Heart right ventricle (tissue), 16 donors: ENCODE measurements around the gene SHISAL1. TPM values are rescaled to one million over a fixed set of nuclear protein-coding genes. Genes with fewer than 3 reads are reported as not detected.
A peak's percentile ranks its signal among the peaks of the same experiment; 100 is the strongest.

Experiments
- ATAC-seq, 8 donors: fragments of 200-7000 bp; cut with Tn5 transposase; one replicate each; pipeline ENCODE4 v1.9.1; 2020; ENCODE audit warnings: mild to moderate bottlenecking in 8 of 8, moderate library complexity in 8 of 8, moderate number of reproducible peaks in 1 of 8
- DNase-seq, 2 donors: peaks; one replicate each; pipeline ENCODE4 v3.0.0-alpha.2; 2020
- H3K27ac ChIP-seq, 10 donors: fragments of 200-600 bp; sonication (generic) in 2 of 10; one replicate each; pipeline versions ENCODE4 v1.5.0 to v1.8.0; 2020 to 2022; ENCODE audit warnings: mild to moderate bottlenecking in 3 of 10
- H3K27me3 ChIP-seq, 7 donors: fragments of 200-600 bp; one replicate each; pipeline ENCODE4 v1.8.0; 2021 to 2022; ENCODE audit warnings: mild to moderate bottlenecking in 2 of 7
- H3K36me3 ChIP-seq, 9 donors: fragments of 200-600 bp; sonication (generic) in 1 of 9; one replicate each; pipeline versions ENCODE4 v1.5.0 to v1.8.0; 2020 to 2022; ENCODE audit warnings: mild to moderate bottlenecking in 2 of 9
- H3K4me1 ChIP-seq, 9 donors: fragments of 200-600 bp; sonication (generic) in 1 of 9; one replicate each; pipeline versions ENCODE4 v1.5.0 to v1.8.0; 2020 to 2022; ENCODE audit warnings: mild to moderate bottlenecking in 4 of 9
- H3K4me3 ChIP-seq, 10 donors: fragments of 200-600 bp; sonication (generic) in 2 of 10; one replicate each; pipeline versions ENCODE4 v1.5.0 to v1.8.0; 2020 to 2022; ENCODE audit warnings: mild to moderate bottlenecking in 7 of 10, moderate library complexity in 2 of 10
- H3K9me3 ChIP-seq, 11 donors: fragments of 200-600 bp in 10 of 11; sonication (generic) in 2 of 11; one replicate each; pipeline versions ENCODE4 v1.5.0 to v1.8.0; 2013 to 2022; ENCODE audit warnings: mild to moderate bottlenecking in 2 of 11, control low read depth in 1 of 11, moderate library complexity in 1 of 11
- WGBS, 2 donors: extraction: QIAGEN DNeasy Blood & Tissue Kit; methylation state at CpG; one replicate each; pipeline ENCODE4 v1.1.7; 2013; ENCODE audit warnings: inconsistent platforms in 1 of 2; 5-methylcytosine and 5-hydroxymethylcytosine counted together
- intact Hi-C, 10 donors: fragments of 100-400 bp; cut with DNase I; formaldehyde crosslinking; loops; one replicate each; pipeline versions ENCODE4 v1.11.1 to v1.14.2; 2022
- polyA plus RNA-seq, 2 donors: library from polyadenylated mRNA; stranded (reverse); fragments of 200-250 nt; gene quantifications; one replicate each; pipeline ENCODE4 v1.2.3, GENCODE V29; 2013
- total RNA-seq, 10 donors: library from RNA; stranded (reverse); fragmentation: NEBNext Ultra II Directional in 3 of 10; extraction: Animal tissue kit (Norgen Biotek cat#: 25700) in 3 of 10; gene quantifications; one replicate each; pipeline versions ENCODE4 v1.2.1 to v1.2.4, GENCODE V29; 2021 to 2023
- TF ChIP-seq, protein P1 (sequence below), 9 donors: fragments of 200-600 bp; sonication (generic) in 2 of 9; IDR thresholded peaks; one replicate each; pipeline versions ENCODE4 v1.5.0 to v1.8.0; 2021 to 2022; ENCODE audit warnings: antibody characterized with exemption in 9 of 9, mild to moderate bottlenecking in 5 of 9, moderate library complexity in 1 of 9
- donor health status: Arrhythmogenic right ventricular cardiomyopathy.
- donor health status: ischemic (EF 13 %, LVEDD 7.1; RV severe dilation, severe dysfunction).
- donor health status: healthy with polysubstance abuse.
- donor health status: DM: no; HTN: yes; CAD: no.
- donor health status: DM: no; HTN: no; CAD: no.
- donor health status: ischemic (EF 25% LVEDD 6.9; RV normal size, moderate dysfunction).
- donor health status: ischemic (EF 25% LVEDD 5.7; RV mildly dilated, moderate dysfunction).
- donor health status: healthy.
- donor health status: DM: yes; HTN: yes; CAD: no.
- donor health status: Ischemic cardiomyopathy.
- donor health status: ischemic (EF 35%, LVEDD 5.7; RV mildly dilated, moderate dysfunction).
- donor health status: nonischemic (EF 11% LVEDD 7.7; RV severe dilation, severe dysfunction).
- donor health status: DM: yes; HTN: yes; CAD: no.
- donor health status: PGD.
- donor health status: ischemic (EF 29% LVEDD 5.4; RV normal size, mild dysfunction).
- donor health status: nonischemic (EF 23%, LVEDD 6.1; RV moderate dilation, normal function).

SHISAL1 gene
- total and polyA plus RNA-seq, 12 donors = 0.15 to 1.7 (median 0.63) TPM

DNA sequence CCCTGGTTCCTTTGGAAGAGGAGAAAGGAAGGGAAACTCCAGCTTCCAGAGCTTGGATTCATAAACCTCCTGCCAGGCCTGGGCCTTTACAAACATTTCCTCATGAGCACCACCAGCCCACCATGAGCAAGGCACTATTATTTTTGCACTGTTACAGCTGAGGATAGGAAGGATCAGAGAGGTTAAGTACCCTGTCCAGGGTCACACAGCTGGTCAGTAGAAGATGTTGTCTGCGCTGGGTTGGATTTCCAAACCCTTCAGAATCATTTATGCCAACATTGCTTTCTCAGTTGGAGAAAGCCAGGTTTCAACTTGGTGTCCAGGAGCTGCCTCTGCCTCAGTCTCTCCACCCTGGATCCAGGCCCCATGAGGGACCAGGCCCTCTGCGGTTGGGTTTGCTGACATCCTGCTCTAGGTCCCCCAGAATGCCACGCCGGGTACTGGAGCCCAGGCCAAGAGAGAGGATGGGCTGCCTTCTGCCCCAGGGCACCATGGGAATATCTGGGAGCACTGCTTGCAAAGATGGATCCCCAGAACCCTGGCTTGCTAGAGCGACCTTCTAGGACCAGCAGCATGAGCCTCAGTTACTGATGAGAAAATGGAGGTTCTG is 29.7 kb upstream of the SHISAL1 start:
- TF ChIP-seq, protein P1, sequence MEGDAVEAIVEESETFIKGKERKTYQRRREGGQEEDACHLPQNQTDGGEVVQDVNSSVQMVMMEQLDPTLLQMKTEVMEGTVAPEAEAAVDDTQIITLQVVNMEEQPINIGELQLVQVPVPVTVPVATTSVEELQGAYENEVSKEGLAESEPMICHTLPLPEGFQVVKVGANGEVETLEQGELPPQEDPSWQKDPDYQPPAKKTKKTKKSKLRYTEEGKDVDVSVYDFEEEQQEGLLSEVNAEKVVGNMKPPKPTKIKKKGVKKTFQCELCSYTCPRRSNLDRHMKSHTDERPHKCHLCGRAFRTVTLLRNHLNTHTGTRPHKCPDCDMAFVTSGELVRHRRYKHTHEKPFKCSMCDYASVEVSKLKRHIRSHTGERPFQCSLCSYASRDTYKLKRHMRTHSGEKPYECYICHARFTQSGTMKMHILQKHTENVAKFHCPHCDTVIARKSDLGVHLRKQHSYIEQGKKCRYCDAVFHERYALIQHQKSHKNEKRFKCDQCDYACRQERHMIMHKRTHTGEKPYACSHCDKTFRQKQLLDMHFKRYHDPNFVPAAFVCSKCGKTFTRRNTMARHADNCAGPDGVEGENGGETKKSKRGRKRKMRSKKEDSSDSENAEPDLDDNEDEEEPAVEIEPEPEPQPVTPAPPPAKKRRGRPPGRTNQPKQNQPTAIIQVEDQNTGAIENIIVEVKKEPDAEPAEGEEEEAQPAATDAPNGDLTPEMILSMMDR (IDR thresholded peaks at IDR 0.05) = no peak
- intact Hi-C loops = no loop called here
- peaks cover 0 to 22% (median 4%) of the 10 kb centered on the region in 9 donors for H3K4me1 ChIP-seq
- peak overlapping the region in 3 of 10 donors; percentile 16 to 65 (median 56) for H3K27ac ChIP-seq
- DNase-seq (no peak), ATAC-seq (no peak)
- WGBS, 2 donors = 94 to 95% methylated on average over 5 of the region's 5 CpGs
- H3K27me3 ChIP-seq = no peaks in the 10 kb centered on the region
- H3K4me3 ChIP-seq = no peak overlapping the region
- H3K36me3 ChIP-seq = no peaks in the 10 kb centered on the region
- no peaks in the 10 kb centered on the region for H3K9me3 ChIP-seq

DNA sequence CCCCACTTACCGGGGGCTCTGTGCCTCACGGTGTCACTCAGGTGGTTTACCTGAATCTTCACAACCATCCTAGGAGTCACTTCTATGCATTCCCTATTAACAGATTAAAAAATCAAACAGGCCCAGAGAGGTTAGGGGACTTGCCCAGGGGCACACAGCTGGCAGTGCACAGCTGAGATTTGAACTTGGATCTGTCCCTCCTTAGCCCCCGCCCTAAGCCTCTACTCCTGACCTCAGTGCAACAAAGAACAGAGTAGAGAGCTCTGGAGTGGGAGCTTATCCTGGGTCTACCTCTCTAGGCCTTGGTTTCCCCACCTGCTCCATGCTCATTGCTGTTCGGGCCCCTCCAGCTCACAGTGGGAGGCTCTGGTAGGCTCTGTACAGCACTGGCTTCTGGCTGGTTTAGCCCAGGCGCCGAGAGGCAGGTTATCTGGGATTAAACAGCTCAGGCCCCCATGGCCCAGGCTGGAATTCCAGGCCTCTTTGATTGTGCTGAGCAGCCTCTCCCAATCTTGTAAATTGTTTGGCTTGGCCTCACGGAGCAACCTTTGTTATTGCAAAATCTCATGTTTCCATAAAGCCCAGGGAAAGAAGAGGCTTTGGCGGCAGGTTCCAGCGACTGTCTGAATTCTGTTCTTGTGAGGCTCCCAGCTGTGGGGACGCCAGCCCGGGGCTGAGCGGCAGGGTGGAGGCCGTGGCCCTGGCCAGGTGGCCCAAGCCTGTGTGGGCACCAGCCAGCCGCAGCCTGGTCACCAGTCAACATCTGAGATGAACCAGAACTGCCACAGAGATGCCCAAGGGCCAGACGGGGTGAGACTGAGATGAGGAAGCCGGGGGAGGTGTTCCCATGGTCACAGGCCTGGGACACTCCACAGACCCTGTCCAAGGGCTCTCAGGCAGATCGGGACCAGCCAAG is 28.9 kb upstream of the SHISAL1 start:
- TF ChIP-seq, protein P1 (IDR thresholded peaks at IDR 0.05) = no peak
- WGBS, 2 donors = 61 to 69% methylated on average over 17 of the region's 17 CpGs

DNA sequence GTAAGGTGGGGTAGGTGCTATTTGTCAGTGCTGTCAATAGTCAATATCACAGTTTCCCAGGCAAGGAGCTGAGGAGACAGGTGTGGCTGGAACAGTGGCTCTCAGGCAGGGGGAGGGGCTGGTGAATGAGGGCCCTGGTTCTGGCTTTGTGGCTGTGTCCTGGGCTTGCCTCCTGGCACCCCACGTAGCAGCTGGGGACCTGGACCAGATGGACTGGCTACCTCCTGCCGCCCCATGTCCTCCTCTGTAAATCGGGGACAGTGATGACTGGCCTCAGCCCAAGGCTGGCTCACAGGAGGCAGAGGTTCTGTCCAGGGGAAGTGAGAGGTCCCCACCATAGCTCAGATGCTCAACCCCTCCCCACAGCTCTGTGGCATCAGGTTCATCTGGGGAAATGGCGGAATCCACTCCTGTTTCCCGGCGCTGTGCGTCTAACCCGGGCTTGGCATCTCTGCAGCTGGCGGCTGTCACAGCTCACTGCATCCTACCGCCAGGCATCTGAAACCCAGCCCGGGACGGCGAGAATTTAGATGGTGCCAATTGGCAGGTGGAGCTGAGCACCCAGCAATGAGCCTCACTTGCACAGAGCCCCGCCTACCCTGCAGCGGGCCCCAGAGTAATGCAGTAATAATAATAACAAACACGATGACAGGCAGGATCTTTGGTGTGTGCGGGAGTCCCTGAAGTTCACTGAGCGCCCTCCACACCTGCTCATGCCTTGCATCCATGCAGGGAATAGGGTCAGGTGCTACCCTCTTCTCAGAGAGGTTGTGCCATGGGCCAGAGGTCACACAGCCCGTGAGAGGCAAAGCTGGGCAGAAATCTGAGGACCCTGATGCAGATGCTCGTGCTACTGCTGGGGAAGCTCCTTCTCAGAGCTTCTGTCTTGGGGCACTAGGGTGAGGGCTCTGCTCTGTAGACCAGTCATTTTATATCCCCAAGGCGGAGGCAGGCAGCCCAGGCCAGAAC is 27.8 kb upstream of the SHISAL1 start:
- 82% methylated on average over 21 of the region's 21 CpGs for WGBS, 2 donors
- TF ChIP-seq, protein P1 (IDR thresholded peaks at IDR 0.05) = no peak
- peaks cover 0 to 25% (median 8%) of the 10 kb centered on the region in 9 donors for H3K4me1 ChIP-seq
- ATAC-seq (no peak), DNase-seq (no peak)
- no peaks in the 10 kb centered on the region for H3K9me3 ChIP-seq
- H3K27me3 ChIP-seq = peaks cover 0 to 8% (median 0%) of the 10 kb centered on the region in 7 donors
- intact Hi-C loops = no loop called here
- no peak overlapping the region for H3K27ac ChIP-seq
- no peaks in the 10 kb centered on the region for H3K36me3 ChIP-seq
- no peak overlapping the region for H3K4me3 ChIP-seq

More for the DNA sequence above, 28.9 kb upstream of the SHISAL1 start:
- peaks cover 0 to 3% (median 0%) of the 10 kb centered on the region in 7 donors for H3K27me3 ChIP-seq
- H3K4me3 ChIP-seq = no peak overlapping the region
- H3K27ac ChIP-seq = peak overlapping the region in 3 of 10 donors; percentile 16 to 65 (median 56)
- H3K4me1 ChIP-seq = peaks cover 0 to 25% (median 8%) of the 10 kb centered on the region in 9 donors
- H3K36me3 ChIP-seq = no peaks in the 10 kb centered on the region
- intact Hi-C loops = no loop called here
- DNase-seq (peak in 1 of 2 donors; percentile 24), ATAC-seq (peak in 5 of 8 donors; percentile 34 to 50 (median 47))
- H3K9me3 ChIP-seq = no peaks in the 10 kb centered on the region
